Measurements from ENCODE around the gene CCDC12. TPM values are rescaled to one million over a fixed set of nuclear protein-coding genes. Genes with fewer than 3 reads are reported as not detected.

The CCDC12 gene
- total RNA-seq, 1 donor from 2014 or later: 37.4 TPM

- H3K27ac Mint-ChIP-seq (ENCODE audit: unreplicated experiment): no peak overlapping the region
- no peaks in the 10 kb centered on the region for H3K9me3 Mint-ChIP-seq (ENCODE audit: unreplicated experiment)
- DNase-seq (ENCODE audit: extremely low spot score, unreplicated experiment): no peak
- H3K4me3 Mint-ChIP-seq (ENCODE audit: unreplicated experiment): no peak overlapping the region
- no peaks in the 10 kb centered on the region for H3K4me1 Mint-ChIP-seq (ENCODE audit: unreplicated experiment)
- TF ChIP-seq CTCF (IDR thresholded peaks at IDR 0.05): no peak
- H3K36me3 Mint-ChIP-seq (ENCODE audit: unreplicated experiment): no peaks in the 10 kb centered on the region
- no peaks in the 10 kb centered on the region for H3K27me3 Mint-ChIP-seq (ENCODE audit: unreplicated experiment)
Observed at GRCh38 chr3:46991406-46992165, 15.0 kb upstream of the CCDC12 start.

GRCh38 chr3:46990573-46991374 lies 14.2 kb upstream of the CCDC12 start:
- TF ChIP-seq CTCF (IDR thresholded peaks at IDR 0.05): no peak
- H3K4me1 Mint-ChIP-seq (ENCODE audit: unreplicated experiment): no peaks in the 10 kb centered on the region
- no peak overlapping the region for H3K4me3 Mint-ChIP-seq (ENCODE audit: unreplicated experiment)
- H3K27ac Mint-ChIP-seq (ENCODE audit: unreplicated experiment): no peak overlapping the region
- no peaks in the 10 kb centered on the region for H3K27me3 Mint-ChIP-seq (ENCODE audit: unreplicated experiment)
- H3K9me3 Mint-ChIP-seq (ENCODE audit: unreplicated experiment): no peaks in the 10 kb centered on the region
- no peaks in the 10 kb centered on the region for H3K36me3 Mint-ChIP-seq (ENCODE audit: unreplicated experiment)
- no peak for DNase-seq (ENCODE audit: extremely low spot score, unreplicated experiment)

- no peak for DNase-seq (ENCODE audit: extremely low spot score, unreplicated experiment)
- Mint-ChIP-seq H3K36me3 (ENCODE audit: unreplicated experiment) (no peaks in the 10 kb centered on the region), H3K27ac (ENCODE audit: unreplicated experiment) (no peak overlapping the region), H3K4me1 (ENCODE audit: unreplicated experiment) (no peaks in the 10 kb centered on the region), H3K27me3 (ENCODE audit: unreplicated experiment) (no peaks in the 10 kb centered on the region), H3K4me3 (ENCODE audit: unreplicated experiment) (no peak overlapping the region), H3K9me3 (ENCODE audit: unreplicated experiment) (no peaks in the 10 kb centered on the region)
- TF ChIP-seq CTCF (IDR thresholded peaks at IDR 0.05): no peak
Observed at GRCh38 chr3:46989146-46989810, 12.7 kb upstream of the CCDC12 start.

- H3K27me3 Mint-ChIP-seq (ENCODE audit: unreplicated experiment): no peaks in the 10 kb centered on the region
- no peaks in the 10 kb centered on the region for H3K9me3 Mint-ChIP-seq (ENCODE audit: unreplicated experiment)
- no peaks in the 10 kb centered on the region for H3K4me1 Mint-ChIP-seq (ENCODE audit: unreplicated experiment)
- no peaks in the 10 kb centered on the region for H3K36me3 Mint-ChIP-seq (ENCODE audit: unreplicated experiment)
- H3K4me3 Mint-ChIP-seq (ENCODE audit: unreplicated experiment): no peak overlapping the region
- no peak for DNase-seq (ENCODE audit: extremely low spot score, unreplicated experiment)
- H3K27ac Mint-ChIP-seq (ENCODE audit: unreplicated experiment): no peak overlapping the region
- TF ChIP-seq CTCF (IDR thresholded peaks at IDR 0.05): no peak
Observed at GRCh38 chr3:46988616-46989015, 12.1 kb upstream of the CCDC12 start.

Measured in osteocyte (in vitro differentiated cells).